Sigmoid colon (tissue), 7 donors: ENCODE data around the gene FAH. TPM values are rescaled to one million over a fixed set of nuclear protein-coding genes. Genes with fewer than 3 reads are reported as not detected.

Source experiments
- DNase-seq: peaks from one replicate; pipeline ENCODE4 v3.0.0-alpha.2; 2019
- H3K27ac ChIP-seq, 4 donors: fragments of 200-600 bp; sonication (generic); one replicate each; pipeline ENCODE4 v1.5.1; 2016 to 2019; ENCODE audit warnings: mild to moderate bottlenecking in 1 of 4
- H3K27me3 ChIP-seq, 3 donors: fragments of 200-600 bp; sonication (generic); one replicate each; pipeline ENCODE4 v1.5.1; 2019; ENCODE audit warnings: mild to moderate bottlenecking in 1 of 3
- H3K36me3 ChIP-seq, 4 donors: fragments of 200-600 bp; sonication (generic); one replicate each; pipeline ENCODE4 v1.5.1; 2016 to 2019
- H3K4me1 ChIP-seq, 4 donors: fragments of 200-600 bp; sonication (generic); one replicate each; pipeline ENCODE4 v1.5.1; 2017 to 2019
- H3K4me3 ChIP-seq, 4 donors: fragments of 200-600 bp; sonication (generic); one replicate each; pipeline ENCODE4 v1.5.1; 2017 to 2019; ENCODE audit warnings: mild to moderate bottlenecking in 2 of 4, moderate library complexity in 1 of 4
- H3K9me3 ChIP-seq, 4 donors: fragments of 200-600 bp in 3 of 4; sonication (generic) in 3 of 4; one replicate each; pipeline versions ENCODE4 v1.5.1 to v1.6.1; 2013 to 2019
- CTCF ChIP-seq, 4 experiments: fragments of 450-650 bp in 3 of 4; fragments of 200-600 bp in 1 of 4; IDR thresholded peaks; one replicate each; pipeline ENCODE4 v1.5.1; 2016 to 2019; ENCODE audit warnings: antibody characterized with exemption in 4 of 4, mild to moderate bottlenecking in 3 of 4, moderate library complexity in 2 of 4
- EP300 ChIP-seq, 4 donors: sonication (generic); formaldehyde crosslinking; IDR thresholded peaks; one replicate each; pipeline ENCODE4 v1.6.1; 2017; ENCODE audit warnings: antibody characterized with exemption in 4 of 4
- POLR2A ChIP-seq, 2 donors: fragments of 450-650 bp; IDR thresholded peaks; one replicate each; pipeline ENCODE4 v1.6.1; 2016; ENCODE audit warnings: antibody characterized with exemption in 2 of 2, mild to moderate bottlenecking in 2 of 2, moderate library complexity in 2 of 2
- POLR2AphosphoS5 ChIP-seq, 4 donors: sonication (generic); formaldehyde crosslinking; IDR thresholded peaks; one replicate each; pipeline ENCODE4 v1.6.1; 2017; ENCODE audit warnings: antibody characterized with exemption in 4 of 4
- WGBS, 2 donors: extraction: QIAGEN DNeasy Blood & Tissue Kit; methylation state at CpG; one replicate each; pipeline ENCODE4 v1.1.7; 2013; 5-methylcytosine and 5-hydroxymethylcytosine counted together
- intact Hi-C: fragments of 100-400 bp; cut with DNase I; formaldehyde crosslinking; loops from one replicate; pipeline ENCODE4 v1.15.1; 2023
- polyA plus RNA-seq, 3 donors: library from polyadenylated mRNA; stranded (reverse); fragments of 200-250 nt; gene quantifications; one replicate each; pipeline ENCODE4 v1.2.3, GENCODE V29; 2013
- total RNA-seq, 4 donors: library from RNA; depleted of rRNA; stranded (reverse); fragments of >200 nt; gene quantifications; one replicate each; pipeline ENCODE4 v1.1.0, GENCODE V29; 2016
- donor health status: healthy with polysubstance abuse.
- donor health status: Bipolar disorder and iron deficiency.
- donor health status: healthy.

FAH gene
- total and polyA plus RNA-seq, 7 donors: 11.4 to 23.5 (median 14.4) TPM

GRCh38 chr15:80207887-80208286 is 55.1 kb downstream of the FAH start:
- no peaks in the 10 kb centered on the region for H3K36me3 ChIP-seq
- 52 to 72% methylated on average over 3 of the region's 3 CpGs for WGBS, 2 donors
- peaks cover 0 to 5% (median 0%) of the 10 kb centered on the region in 3 donors for H3K27me3 ChIP-seq
- TF ChIP-seq CTCF (IDR thresholded peaks at IDR 0.05) (no peak), POLR2AphosphoS5 (IDR thresholded peaks at IDR 0.05) (no peak), EP300 (IDR thresholded peaks at IDR 0.05) (no peak), POLR2A (IDR thresholded peaks at IDR 0.05) (no peak)
- intact Hi-C loops: no loop called here
- no peaks in the 10 kb centered on the region for H3K9me3 ChIP-seq
- no peaks in the 10 kb centered on the region for H3K4me1 ChIP-seq
- no peak overlapping the region for H3K27ac ChIP-seq
- DNase-seq: no peak
- H3K4me3 ChIP-seq: no peak overlapping the region

DNA sequence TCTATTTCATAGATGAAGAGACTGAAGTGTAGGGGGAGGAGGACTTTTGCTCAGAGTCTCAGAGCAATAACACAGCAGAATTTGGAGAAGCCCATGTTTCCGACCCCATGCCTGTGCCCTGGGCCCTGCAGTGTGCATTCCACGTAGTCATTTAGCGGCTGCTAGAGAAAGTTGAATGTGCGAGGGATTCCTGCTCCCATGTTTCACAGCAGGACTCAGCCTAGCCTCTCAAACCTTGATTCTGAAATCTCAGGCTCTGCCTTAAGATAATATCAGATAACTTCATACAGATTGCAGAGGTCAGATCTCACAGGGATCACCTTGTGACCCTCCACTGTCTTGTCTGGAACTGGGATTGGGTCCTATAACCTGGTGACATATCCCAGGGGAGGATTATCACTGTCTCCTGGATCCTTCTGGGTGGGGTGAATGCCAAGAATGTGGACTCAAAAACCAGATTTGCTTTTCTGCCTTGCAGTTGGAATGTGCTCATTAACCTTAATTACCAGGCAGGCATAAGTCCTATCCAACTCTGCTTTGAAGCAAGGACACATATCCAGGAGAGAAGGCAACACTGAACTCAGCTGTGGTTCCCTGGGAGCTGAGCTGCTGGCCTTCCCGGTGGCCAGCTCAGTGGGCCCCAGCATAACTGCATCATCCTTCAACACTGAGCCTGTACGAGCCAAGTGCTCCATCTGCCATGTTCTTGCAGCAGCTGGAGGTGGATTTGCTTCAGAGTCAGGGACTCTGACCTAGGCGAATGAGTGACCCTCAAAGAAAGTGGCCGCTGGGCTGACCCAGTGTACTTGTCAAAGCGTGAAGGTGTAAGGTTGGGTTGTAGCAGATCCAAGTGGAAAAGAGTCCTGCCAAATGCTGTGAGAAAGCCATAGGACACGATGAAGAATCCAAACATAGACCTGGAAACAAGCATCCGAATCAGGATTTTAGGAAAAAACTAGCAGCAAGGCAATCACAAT is 56.2 kb downstream of the FAH start:
- intact Hi-C loops: no loop called here
- WGBS, 2 donors: 92 to 94% methylated on average over 11 of the region's 11 CpGs
- DNase-seq: no peak
- H3K27ac ChIP-seq: no peak overlapping the region
- no peaks in the 10 kb centered on the region for H3K4me1 ChIP-seq
- no peak overlapping the region for H3K4me3 ChIP-seq
- H3K27me3 ChIP-seq: peaks cover 0 to 5% (median 0%) of the 10 kb centered on the region in 3 donors
- H3K9me3 ChIP-seq: peaks cover 0 to 2% (median 0%) of the 10 kb centered on the region in 4 donors
- TF ChIP-seq CTCF (IDR thresholded peaks at IDR 0.05) (no peak), EP300 (IDR thresholded peaks at IDR 0.05) (no peak)
- no peaks in the 10 kb centered on the region for H3K36me3 ChIP-seq

- no peaks in the 10 kb centered on the region for H3K36me3 ChIP-seq
- H3K9me3 ChIP-seq: peaks cover 0 to 2% (median 0%) of the 10 kb centered on the region in 4 donors
- no peak overlapping the region for H3K27ac ChIP-seq
- no peak for TF ChIP-seq POLR2A (IDR thresholded peaks at IDR 0.05)
- TF ChIP-seq CTCF (IDR thresholded peaks at IDR 0.05): no peak
- no peak for TF ChIP-seq POLR2AphosphoS5 (IDR thresholded peaks at IDR 0.05)
- no peak for TF ChIP-seq EP300 (IDR thresholded peaks at IDR 0.05)
- DNase-seq: no peak
- no peaks in the 10 kb centered on the region for H3K4me1 ChIP-seq
- no peak overlapping the region for H3K4me3 ChIP-seq
- WGBS, 2 donors: 54 to 65% methylated on average over 12 of the region's 12 CpGs
- peaks cover 0 to 5% (median 0%) of the 10 kb centered on the region in 3 donors for H3K27me3 ChIP-seq
- intact Hi-C loops: no loop called here
These were observed 58.1 kb downstream of the FAH start for GRCh38 chr15:80210611-80211573.

DNA sequence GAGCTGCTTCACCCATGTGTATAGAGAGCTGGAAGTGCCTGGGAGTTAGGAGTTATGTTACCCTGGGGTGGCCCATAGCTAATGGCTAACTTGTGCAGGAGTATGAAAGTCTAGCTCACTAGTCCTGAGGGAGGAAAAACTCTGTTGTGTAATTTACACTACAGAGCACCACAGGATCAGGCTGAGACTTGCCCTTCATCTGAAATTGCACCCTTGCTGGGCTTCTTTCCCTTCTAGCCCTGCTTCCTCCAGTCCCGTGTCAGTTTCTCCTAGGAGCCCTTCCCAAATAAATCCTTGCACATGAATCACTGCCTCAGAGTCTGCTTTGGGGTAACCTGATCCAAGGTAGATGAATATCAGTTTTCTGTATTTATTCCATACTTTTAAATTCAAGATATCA is 59.2 kb downstream of the FAH start:
- TF ChIP-seq EP300 (IDR thresholded peaks at IDR 0.05) (no peak), POLR2AphosphoS5 (IDR thresholded peaks at IDR 0.05) (no peak)
- H3K4me3 ChIP-seq: no peak overlapping the region
- DNase-seq: no peak
- no peaks in the 10 kb centered on the region for H3K4me1 ChIP-seq
- peaks cover 0 to 2% (median 0%) of the 10 kb centered on the region in 4 donors for H3K9me3 ChIP-seq
- WGBS, 2 donors: 57 to 71% methylated on average over 1 of the region's 1 CpG
- no peak overlapping the region for H3K27ac ChIP-seq
- intact Hi-C loops: no loop called here
- H3K36me3 ChIP-seq: no peaks in the 10 kb centered on the region
- H3K27me3 ChIP-seq: peaks cover 0 to 5% (median 0%) of the 10 kb centered on the region in 3 donors

- no peak for DNase-seq
- intact Hi-C loops: no loop called here
- H3K36me3 ChIP-seq: no peaks in the 10 kb centered on the region
- TF ChIP-seq POLR2A (IDR thresholded peaks at IDR 0.05) (no peak), CTCF (IDR thresholded peaks at IDR 0.05) (no peak), POLR2AphosphoS5 (IDR thresholded peaks at IDR 0.05) (no peak), EP300 (IDR thresholded peaks at IDR 0.05) (no peak)
- no peak overlapping the region for H3K4me3 ChIP-seq
- 87 to 93% methylated on average over 2 of the region's 2 CpGs for WGBS, 2 donors
- H3K27me3 ChIP-seq: no peaks in the 10 kb centered on the region
- H3K4me1 ChIP-seq: no peaks in the 10 kb centered on the region
- peaks cover 0 to 2% (median 0%) of the 10 kb centered on the region in 4 donors for H3K9me3 ChIP-seq
- no peak overlapping the region for H3K27ac ChIP-seq
These were observed 62.1 kb downstream of the FAH start for GRCh38 chr15:80214910-80215309.
